Endothelial cell of umbilical vein (primary cell): ENCODE data around the gene CBLC. TPM values are rescaled to one million over a fixed set of nuclear protein-coding genes. Genes with fewer than 3 reads are reported as not detected.
"Not testable (repeated sequence)": the region's sequence is repeated elsewhere in the genome, so short reads cannot be mapped to it uniquely, and the experiment has no call there.

Experiments
- BruUV-seq: library from RNA; stranded (reverse); fragments of 400-500 nt; replicated peaks from 2 replicates; lab custom pipeline; 2021; lab: Mats Ljungman, UMichigan
- CTCF ChIA-PET: fragments of 300-600, 350-600 bp; sonication (Branson Sonifier 250); formaldehyde crosslinking; loops from one replicate; lab custom pipeline; 2021; ENCODE audit warnings: antibody characterized with exemption, inconsistent platforms; lab: Charles Lee
- POLR2A ChIA-PET: fragments of 300-600, 350-600 bp; sonication (Branson Sonifier 250); formaldehyde crosslinking; loops from one replicate; lab custom pipeline; 2021; ENCODE audit warnings: antibody characterized with exemption, inconsistent platforms; lab: Charles Lee
- DNase-seq: peaks from one replicate; pipeline ENCODE4 v3.0.0-alpha.2; 2011; ENCODE audit warnings: low read depth, low spot score
- FAIRE-seq: peaks from 2 replicates; lab custom pipeline; 2011; peaks lifted over from hg19 to GRCh38; lab: Jason Lieb, UNC
- H2AFZ ChIP-seq: 2 replicates; pipeline ENCODE4 v1.6.0; 2012; ENCODE audit warnings: low read depth, low read length, control low read depth, inconsistent platforms
- H3K27ac ChIP-seq: 2 replicates; pipeline ENCODE4 v1.5.1; 2011; ENCODE audit warnings: low read depth, mild to moderate bottlenecking, control low read depth, low read length, moderate library complexity; ENCODE audit not compliant: insufficient read depth
- H3K27me3 ChIP-seq, 2 experiments: 2 replicates each; pipeline versions ENCODE4 v1.6.0 to v1.6.1; 2011; ENCODE audit warnings: low read length in 2 of 2, mixed read lengths in 1 of 2; ENCODE audit not compliant: control insufficient read depth in 2 of 2, insufficient read depth in 2 of 2
- H3K36me3 ChIP-seq, 2 experiments: 2 replicates in 1 of 2; 3 replicates in 1 of 2; pipeline ENCODE4 v1.5.1; 2011; ENCODE audit warnings: low read length in 2 of 2, mild to moderate bottlenecking in 1 of 2, moderate library complexity in 1 of 2; ENCODE audit not compliant: control insufficient read depth in 2 of 2, insufficient read depth in 2 of 2; ENCODE audit errors: extremely low read depth in 1 of 2
- H3K4me1 ChIP-seq: 3 replicates; pipeline ENCODE4 v1.5.1; 2011; ENCODE audit warnings: mild to moderate bottlenecking, low read length; ENCODE audit not compliant: control insufficient read depth, insufficient read depth; ENCODE audit errors: extremely low read depth
- H3K4me2 ChIP-seq: 2 replicates; pipeline ENCODE4 v1.6.1; 2011; ENCODE audit warnings: low read length, control low read depth, mixed read lengths; ENCODE audit not compliant: insufficient read depth
- H3K4me3 ChIP-seq, 3 experiments: fragments of 200-600 bp in 1 of 3; sonication (generic), shearing (Covaris generic) in 1 of 3; replicated peaks in 1 of 3; 2 replicates each; pipeline ENCODE4 v1.5.1; 2011 to 2016; ENCODE audit warnings: control low read depth in 3 of 3, low read length in 3 of 3, mild to moderate bottlenecking in 2 of 3, inconsistent platforms in 1 of 3, low read depth in 1 of 3, moderate library complexity in 1 of 3; ENCODE audit not compliant: insufficient read depth in 1 of 3
- H3K79me2 ChIP-seq: 2 replicates; pipeline ENCODE4 v1.6.0; 2012; ENCODE audit warnings: low read length, inconsistent platforms; ENCODE audit not compliant: control insufficient read depth, insufficient read depth
- H3K9ac ChIP-seq: replicated peaks from 2 replicates; pipeline ENCODE3; 2011; ENCODE audit warnings: low read length, control low read depth; ENCODE audit not compliant: insufficient read depth; ENCODE audit errors: extremely low read depth
- H3K9me1 ChIP-seq: replicated peaks from 3 replicates; pipeline ENCODE4 v1.6.0; 2011; ENCODE audit warnings: mild to moderate bottlenecking, low read length; ENCODE audit not compliant: control insufficient read depth, insufficient read depth; ENCODE audit errors: extremely low read depth
- H3K9me3 ChIP-seq: replicated peaks from 2 replicates; pipeline ENCODE4 v1.5.1; 2012; ENCODE audit warnings: low read length, inconsistent platforms; ENCODE audit not compliant: control insufficient read depth, insufficient read depth
- H4K20me1 ChIP-seq: replicated peaks from 2 replicates; pipeline ENCODE3; 2011; ENCODE audit warnings: mild to moderate bottlenecking, low read length; ENCODE audit not compliant: control insufficient read depth, insufficient read depth; ENCODE audit errors: extremely low read depth
- EZH2 ChIP-seq: IDR thresholded peaks from 2 replicates; pipeline ENCODE4 v1.6.1; 2012; ENCODE audit warnings: borderline replicate concordance, low read depth, mild to moderate bottlenecking, moderate library complexity, low read length, inconsistent platforms; ENCODE audit not compliant: severe bottlenecking
- FOS ChIP-seq: IDR thresholded peaks from 2 replicates; pipeline ENCODE4 v1.6.1; 2011; ENCODE audit warnings: mild to moderate bottlenecking, low read length, moderate library complexity, borderline replicate concordance; ENCODE audit not compliant: insufficient read depth
- GATA2 ChIP-seq: IDR thresholded peaks from 2 replicates; pipeline ENCODE4 v1.7.0; 2011; ENCODE audit warnings: low read depth, mild to moderate bottlenecking, moderate library complexity, mixed read lengths, low read length; ENCODE audit not compliant: insufficient read length, insufficient read depth
- MYC ChIP-seq: IDR thresholded peaks from one replicate; pipeline ENCODE4 v1.6.1; 2011; ENCODE audit warnings: mild to moderate bottlenecking, low read depth, low read length
- POLR2A ChIP-seq: IDR thresholded peaks from 2 replicates; pipeline ENCODE4 v1.6.1; 2012; ENCODE audit warnings: low read depth, mild to moderate bottlenecking, control low read depth, low read length
- POLR2AphosphoS5 ChIP-seq: IDR thresholded peaks from 2 replicates; pipeline ENCODE4 v1.6.1; 2012; ENCODE audit warnings: low read depth, mild to moderate bottlenecking, control low read depth, low read length, moderate library complexity; ENCODE audit not compliant: insufficient read depth
- dilution Hi-C: fragments of 300-500 bp; cut with MboI; formaldehyde crosslinking; loops from one replicate; pipeline ENCODE4 v1.15.0; 2019; ENCODE audit warnings: low sequenced_read_pairs; ENCODE audit not compliant: extremely low pct_ligation_motif_present
- intact Hi-C: fragments of 100-400 bp; cut with micrococcal nuclease; formaldehyde crosslinking; loops from one replicate; pipeline ENCODE4 v1.10.0; 2022
- polyA plus RNA-seq, 4 experiments: library from polyadenylated mRNA; depleted of rRNA in 3 of 4; stranded (reverse) in 3 of 4; unstranded in 1 of 4; fragments of >200 nt; gene quantifications; 2 replicates each; pipeline versions ENCODE4 v1.2.1 to v1.2.3, GENCODE V29; 2011 to 2012; ENCODE audit warnings: missing spikeins in 1 of 4
- total RNA-seq: library from RNA; stranded (reverse); gene quantifications from 2 replicates; pipeline ENCODE4 v1.2.3, GENCODE V29; 2021

The CBLC gene
- total and polyA plus RNA-seq, 2 donors (not counting 3 experiments of a cell fraction or from before 2014, with no cell fraction given) = 0.04 TPM; not detected in 1

- H3K9me3 ChIP-seq = no peaks in the 10 kb centered on the region
- TF ChIP-seq GATA2 (no peak), EZH2 (no peak), MYC (no peak)
- no peak overlapping the region for H3K27ac ChIP-seq
- dilution Hi-C loops = no loop called here
- H3K4me3 ChIP-seq = no peak overlapping the region
- no peak overlapping the region for H3K4me2 ChIP-seq
- no peaks in the 10 kb centered on the region for H4K20me1 ChIP-seq
- peaks cover 12% of the 10 kb centered on the region for H3K4me1 ChIP-seq
- intact Hi-C loops = no loop called here
- ChIA-PET CTCF (interaction anchor here (19.4 kb wide), 1 partner anchor 53 kb away, joined by 688 read pairs; no protein-coding TSS in a partner anchor), POLR2A (no interaction called here)
- no peak for DNase-seq
- no peak overlapping the region for H3K9ac ChIP-seq
- no peak for FAIRE-seq
- BruUV-seq = no TSS peak
- no peak overlapping the region for H2AFZ ChIP-seq
- no peaks in the 10 kb centered on the region for H3K79me2 ChIP-seq
- H3K36me3 ChIP-seq = no peaks in the 10 kb centered on the region
- no peaks in the 10 kb centered on the region for H3K27me3 ChIP-seq
- H3K9me1 ChIP-seq = no peaks in the 10 kb centered on the region
Measured at GRCh38 chr19:44776402-44777096, 1.1 kb upstream of the CBLC start.

DNA sequence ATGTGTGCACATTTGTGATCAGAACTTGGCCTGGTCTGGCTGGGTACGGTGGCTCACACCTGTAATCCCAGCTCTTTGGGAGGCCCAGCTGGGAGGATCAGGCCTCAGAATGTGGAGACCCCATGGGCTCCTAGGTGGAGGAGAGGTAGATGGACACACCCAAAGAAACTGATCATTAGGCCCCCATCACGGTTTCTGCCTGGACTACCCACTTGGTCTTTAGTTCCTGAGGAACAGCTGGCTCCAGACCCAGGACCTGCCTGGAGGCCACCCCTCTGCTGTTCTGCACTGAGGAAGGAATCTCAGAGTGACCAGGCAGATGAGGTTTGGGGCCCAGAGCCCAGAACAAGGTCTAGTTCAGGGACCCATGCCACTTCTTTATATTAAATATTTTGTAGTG lies 1.5 kb downstream of the CBLC start:
- FAIRE-seq = no peak
- intact Hi-C loops (no loop called here), dilution Hi-C loops (no loop called here)
- H3K4me3 ChIP-seq = no peak overlapping the region
- no peak overlapping the region for H3K9ac ChIP-seq
- no peak overlapping the region for H2AFZ ChIP-seq
- no peaks in the 10 kb centered on the region for H3K9me1 ChIP-seq
- TF ChIP-seq GATA2 = no peak
- TF ChIP-seq FOS = no peak
- no peak for TF ChIP-seq POLR2A
- TF ChIP-seq POLR2AphosphoS5 = no peak
- no peak overlapping the region for H3K27ac ChIP-seq
- H3K4me2 ChIP-seq = no peak overlapping the region
- no peaks in the 10 kb centered on the region for H3K9me3 ChIP-seq
- POLR2A ChIA-PET = no interaction called here
- peaks cover 8% of the 10 kb centered on the region for H3K4me1 ChIP-seq
- H3K36me3 ChIP-seq = no peaks in the 10 kb centered on the region
- no peaks in the 10 kb centered on the region for H3K79me2 ChIP-seq
- DNase-seq = no peak
- CTCF ChIA-PET = interaction anchor here (1.5 to 2.5 kb wide), 3 partner anchors 55 to 208 kb away, joined by 3 to 10 read pairs (median 4); no protein-coding TSS in a partner anchor
- H3K27me3 ChIP-seq = no peaks in the 10 kb centered on the region
- no TSS peak for BruUV-seq
- H4K20me1 ChIP-seq = no peaks in the 10 kb centered on the region

- H3K27ac ChIP-seq, H3K9me1 ChIP-seq, H4K20me1 ChIP-seq, FAIRE-seq, H3K4me2 ChIP-seq, H3K36me3 ChIP-seq, H2AFZ ChIP-seq, BruUV-seq, H3K27me3 ChIP-seq, H3K9ac ChIP-seq, H3K9me3 ChIP-seq, H3K79me2 ChIP-seq, DNase-seq, dilution Hi-C loops, H3K4me3 ChIP-seq, H3K4me1 ChIP-seq: not testable (repeated sequence)
- intact Hi-C loops = loop anchor here (5.0 kb wide), 1 partner anchor 111 kb away; the partner anchor contains the start of gene TOMM40
- ChIA-PET POLR2A (interaction anchor here (0.5 kb wide), 1 partner anchor 35 kb away, joined by 3 read pairs; no protein-coding TSS in a partner anchor), CTCF (interaction anchor here (1.7 to 6.5 kb wide), 4 partner anchors 39 to 64 kb away, joined by 7 to 56 read pairs (median 30); partner anchors contain the start of gene NECTIN2)
Measured at GRCh38 chr19:44781694-44782093, 4.0 kb downstream of the CBLC start.
